Fibroblast of upper back skin (primary cell): Measurements from ENCODE around the gene CEACAM4.
"Not testable (repeated sequence)": the region's sequence is repeated elsewhere in the genome, so short reads cannot be mapped to it uniquely, and the experiment has no call there.

Experiments used
- DNase-seq: peaks from one replicate; pipeline ENCODE4 v3.0.0-alpha.2; 2013

The CEACAM4 gene

GRCh38 chr19:41626877-41627276 lies at the start of gene CEACAM4:
Gene CEACAM4 (minus strand): TSS chr19:41627074. CDS start chr19:41626963, 111 bp downstream.
- no peak for DNase-seq

GRCh38 chr19:41671486-41671885 lies 44.6 kb upstream of the CEACAM4 start:
- DNase-seq = no peak

- no peak for DNase-seq
Observed at GRCh38 chr19:41670755-41671154, 43.9 kb upstream of the CEACAM4 start.

DNA sequence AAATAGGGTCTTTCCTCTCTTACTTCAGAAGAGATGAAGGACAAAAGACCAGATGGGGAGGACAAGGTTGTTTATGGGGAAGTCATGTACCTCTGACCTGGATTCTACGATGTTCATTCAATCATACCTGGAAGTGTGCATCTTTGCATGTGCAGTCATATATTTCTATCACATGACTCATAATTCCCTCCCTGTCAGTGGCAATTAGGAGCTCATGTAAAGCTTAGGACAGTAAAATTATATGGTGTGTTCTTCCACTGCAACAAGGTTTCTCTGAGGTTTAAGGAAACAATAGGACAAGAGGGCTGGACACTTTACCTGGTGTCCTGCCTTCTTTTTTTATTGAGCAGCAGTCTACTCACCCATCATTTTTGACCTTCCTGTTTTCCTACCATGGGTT lies 41.4 kb upstream of the CEACAM4 start:
- DNase-seq = no peak

GRCh38 chr19:41666075-41666474 lies 39.2 kb upstream of the CEACAM4 start:
- DNase-seq = no peak

GRCh38 chr19:41657157-41657556 lies 30.3 kb upstream of the CEACAM4 start:
- no peak for DNase-seq

GRCh38 chr19:41656756-41657155 lies 29.9 kb upstream of the CEACAM4 start:
- not testable (repeated sequence) for DNase-seq

DNA sequence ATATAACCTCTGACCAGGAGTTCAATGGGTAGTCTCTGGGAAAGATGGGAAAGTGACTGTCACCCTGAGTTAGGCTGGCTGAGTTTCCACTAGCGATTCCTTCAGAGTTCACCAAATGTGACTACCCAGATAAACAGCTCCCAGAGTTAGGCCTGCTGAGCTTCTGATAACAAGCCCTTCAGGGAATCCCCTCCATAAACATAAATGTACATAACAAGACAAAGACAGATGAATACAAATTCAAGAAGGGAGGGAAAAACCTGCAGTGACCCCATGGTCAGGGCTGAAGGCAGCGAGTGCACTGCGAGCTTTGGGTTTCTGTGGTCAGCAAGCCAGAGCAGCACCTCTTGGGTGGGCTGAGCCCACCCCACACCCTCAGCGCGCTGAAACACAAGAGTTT lies 25.4 kb upstream of the CEACAM4 start:
- no peak for DNase-seq

DNA sequence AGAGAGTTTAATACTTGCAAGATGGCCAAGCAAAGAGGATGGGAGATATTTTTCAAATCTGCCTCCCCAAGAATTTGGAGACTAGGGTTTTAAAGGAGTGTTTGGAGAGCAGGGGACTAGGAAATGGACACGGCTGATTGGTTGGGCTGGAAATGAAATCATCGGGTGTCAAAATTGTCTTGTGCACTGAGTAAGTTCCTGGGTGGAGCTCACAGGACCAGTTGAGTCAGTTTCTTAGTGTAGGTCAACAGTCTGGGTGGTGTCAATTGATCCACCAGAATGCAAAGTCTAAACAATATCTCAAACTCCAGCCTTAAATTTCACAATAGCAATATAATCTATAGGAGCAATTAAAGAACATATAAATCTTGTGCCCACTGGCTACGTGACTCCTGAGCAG lies 23.0 kb upstream of the CEACAM4 start:
- DNase-seq = no peak

DNA sequence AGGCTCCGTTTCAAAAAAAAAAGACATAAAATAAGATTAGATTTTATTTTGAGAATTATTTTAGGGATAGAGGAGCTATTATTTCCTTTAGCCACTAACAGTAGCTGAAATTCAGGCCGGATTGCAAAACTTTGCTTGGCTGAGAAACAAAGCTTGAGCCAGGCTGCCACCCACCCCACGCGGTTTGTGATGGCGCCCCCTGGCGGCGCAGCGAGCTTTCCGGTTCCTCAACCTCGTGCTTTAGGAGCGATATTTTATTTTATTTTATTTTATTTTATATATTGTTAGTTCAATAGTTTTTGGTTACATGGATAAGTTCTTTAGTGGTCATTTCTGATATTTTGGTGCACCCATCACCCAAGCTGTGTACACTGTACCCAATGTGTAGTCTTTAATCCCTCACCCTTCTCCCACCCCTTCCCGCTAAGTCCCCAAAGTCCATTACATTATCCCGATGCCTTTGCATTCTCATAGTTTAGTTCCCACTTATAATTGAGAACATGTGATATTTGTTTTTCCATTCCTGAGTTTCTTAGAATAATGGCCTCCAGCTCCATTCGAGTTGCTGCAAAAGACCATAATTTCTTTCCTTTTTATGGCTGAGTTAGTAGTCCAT lies 19.8 kb upstream of the CEACAM4 start:
- no peak for DNase-seq

DNA sequence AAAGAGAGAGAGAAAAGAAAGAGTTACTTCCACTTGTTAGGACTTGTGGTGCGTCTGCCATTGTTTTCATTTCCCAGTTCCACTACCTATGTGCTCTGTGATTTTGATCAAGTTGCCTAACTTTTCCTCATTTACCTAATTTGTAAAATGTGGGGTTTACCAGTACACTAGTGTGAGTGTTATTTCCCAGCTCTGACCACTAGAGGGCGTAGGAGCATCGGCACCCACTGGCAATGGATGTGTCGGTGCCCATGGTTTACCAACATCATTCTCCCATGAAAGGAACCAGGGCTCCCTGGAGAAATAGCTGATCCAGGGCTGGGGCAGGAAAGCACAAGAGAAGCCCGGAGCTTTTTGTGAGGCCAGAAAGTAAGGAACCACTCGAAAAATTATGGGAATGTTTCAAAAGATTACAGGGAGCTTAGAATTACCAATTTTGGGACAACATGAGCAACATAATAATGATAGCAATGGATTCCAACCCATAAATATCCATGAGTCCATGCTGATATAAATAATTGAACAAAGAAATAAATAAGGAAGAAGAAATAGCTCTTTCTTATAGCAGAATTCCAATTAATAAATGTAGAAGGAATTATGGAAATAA lies 15.1 kb upstream of the CEACAM4 start:
- DNase-seq = peak; percentile 34

DNA sequence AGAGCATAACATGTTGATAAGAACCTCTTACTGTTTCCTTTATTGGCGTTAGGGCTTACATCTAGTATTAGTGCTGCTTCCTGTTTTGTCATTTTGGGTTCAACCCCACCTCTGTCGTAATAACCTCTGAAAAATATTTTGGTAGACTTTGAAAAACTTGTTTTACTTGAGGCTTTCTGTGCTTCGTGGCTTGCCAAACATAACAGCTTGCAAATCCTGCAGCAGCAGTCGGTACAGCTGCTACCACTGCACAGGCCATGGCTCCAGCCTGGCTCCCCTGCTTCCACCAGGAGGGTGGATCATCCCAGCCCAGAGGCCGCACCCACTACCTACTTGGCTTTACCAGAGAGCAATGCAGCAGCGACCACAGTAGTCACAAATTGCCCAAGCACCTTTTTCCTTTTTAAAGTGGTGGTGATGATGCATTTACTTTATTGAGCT lies 11.8 kb upstream of the CEACAM4 start:
- DNase-seq = no peak

DNA sequence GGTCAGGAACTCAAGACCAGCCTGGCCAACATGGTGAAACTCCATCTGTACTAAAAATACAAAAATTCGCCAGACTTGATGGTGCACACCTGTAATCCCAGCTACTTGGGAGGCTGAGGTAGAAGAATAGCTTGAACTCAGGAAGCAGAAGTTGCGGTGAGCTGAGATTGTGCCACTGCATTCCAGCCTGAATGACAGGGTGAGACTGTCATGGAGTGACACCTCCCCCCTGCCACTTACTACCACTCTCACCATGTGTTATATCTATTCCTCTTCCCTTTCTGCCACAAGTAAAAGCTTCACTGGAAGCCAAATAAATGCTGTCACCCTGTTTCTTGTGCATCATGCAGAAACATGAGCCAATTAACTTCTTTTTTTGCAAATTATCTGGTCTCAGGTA lies 10.6 kb upstream of the CEACAM4 start:
- no peak for DNase-seq

DNA sequence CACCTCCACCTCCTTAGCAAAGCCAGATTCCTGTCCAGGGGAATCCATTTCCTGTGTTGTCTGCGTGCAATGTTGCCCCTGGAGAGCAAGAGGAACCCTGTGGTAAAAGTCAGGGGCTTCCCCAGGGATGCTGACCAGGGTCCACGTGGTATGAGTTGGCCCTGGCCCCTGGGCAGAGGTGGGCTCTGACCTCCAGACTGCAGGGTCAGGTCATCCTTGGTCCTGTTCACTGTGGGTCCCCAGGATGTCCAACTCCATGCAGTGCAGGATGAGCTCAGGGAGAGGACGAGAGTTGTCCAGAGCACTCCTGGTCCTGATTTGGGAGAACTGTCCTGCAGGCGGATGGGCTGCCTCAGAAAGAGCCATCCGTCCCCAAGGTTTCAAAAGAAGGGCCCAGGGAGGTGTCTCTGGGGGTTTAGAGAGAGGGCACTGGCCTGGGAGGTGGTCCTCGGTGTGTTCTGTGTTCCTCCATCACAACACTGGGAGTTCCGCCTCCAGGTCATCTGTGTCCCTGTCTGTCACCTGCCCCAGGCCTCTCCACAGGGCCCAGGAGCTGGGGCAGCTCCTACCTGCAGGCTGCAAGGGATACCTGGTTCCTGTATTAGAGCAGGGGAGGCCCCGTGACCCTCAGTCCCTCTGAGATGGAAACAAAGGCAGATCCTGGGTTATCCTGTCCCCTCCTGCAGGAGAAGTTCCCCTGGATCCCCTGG lies 1.2 kb upstream of the CEACAM4 start:
- no peak for DNase-seq

DNA sequence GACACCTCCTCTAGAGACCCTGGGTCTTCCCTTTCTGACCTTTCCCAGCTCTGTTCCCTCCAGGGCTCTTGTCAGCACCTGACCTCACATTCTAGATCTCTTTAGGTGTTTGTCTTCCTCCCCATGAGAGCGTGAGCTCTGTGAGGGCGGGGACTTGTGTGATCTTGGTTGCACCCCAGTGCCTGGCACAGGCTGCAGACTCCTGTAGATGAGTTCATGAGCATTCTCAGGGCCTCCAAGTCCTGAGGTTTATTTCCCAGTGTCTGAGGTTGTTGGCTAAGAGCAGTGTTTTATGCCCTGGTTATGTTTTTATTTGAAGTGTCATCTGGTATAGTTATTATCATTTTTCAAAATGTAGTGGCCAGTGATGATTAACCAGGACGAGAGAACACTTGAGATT lies 596 bp downstream of the CEACAM4 start:
- DNase-seq = no peak

DNA sequence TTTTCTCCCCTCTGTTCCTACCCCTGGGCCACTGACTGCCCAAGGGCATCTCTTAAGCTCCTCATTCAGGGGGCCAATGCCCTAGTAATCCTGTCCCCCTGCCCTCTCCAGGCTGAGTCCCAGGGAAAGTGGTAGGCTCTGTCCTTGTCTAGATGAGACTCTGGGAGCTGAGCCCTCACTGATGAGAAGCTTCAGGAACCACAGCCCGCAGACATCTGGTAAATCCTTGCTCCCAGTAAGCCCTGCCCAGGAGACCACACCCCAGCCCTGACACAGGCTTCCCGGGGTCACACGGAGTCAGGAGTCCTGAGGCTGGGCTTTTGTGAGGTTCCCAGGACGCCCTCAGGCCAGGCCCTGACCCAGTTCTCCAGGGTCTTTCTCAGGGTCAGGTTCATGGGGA lies 1.9 kb downstream of the CEACAM4 start:
- no peak for DNase-seq

GRCh38 chr19:41624515-41624914 lies 2.4 kb downstream of the CEACAM4 start:
- DNase-seq = no peak

GRCh38 chr19:41623360-41623759 lies 3.5 kb downstream of the CEACAM4 start:
- DNase-seq = no peak

GRCh38 chr19:41621654-41622053 lies 5.2 kb downstream of the CEACAM4 start:
- DNase-seq = no peak

- DNase-seq = no peak
Observed at GRCh38 chr19:41621226-41621625, 5.6 kb downstream of the CEACAM4 start.

GRCh38 chr19:41620171-41620570 lies 6.7 kb downstream of the CEACAM4 start:
- no peak for DNase-seq

DNA sequence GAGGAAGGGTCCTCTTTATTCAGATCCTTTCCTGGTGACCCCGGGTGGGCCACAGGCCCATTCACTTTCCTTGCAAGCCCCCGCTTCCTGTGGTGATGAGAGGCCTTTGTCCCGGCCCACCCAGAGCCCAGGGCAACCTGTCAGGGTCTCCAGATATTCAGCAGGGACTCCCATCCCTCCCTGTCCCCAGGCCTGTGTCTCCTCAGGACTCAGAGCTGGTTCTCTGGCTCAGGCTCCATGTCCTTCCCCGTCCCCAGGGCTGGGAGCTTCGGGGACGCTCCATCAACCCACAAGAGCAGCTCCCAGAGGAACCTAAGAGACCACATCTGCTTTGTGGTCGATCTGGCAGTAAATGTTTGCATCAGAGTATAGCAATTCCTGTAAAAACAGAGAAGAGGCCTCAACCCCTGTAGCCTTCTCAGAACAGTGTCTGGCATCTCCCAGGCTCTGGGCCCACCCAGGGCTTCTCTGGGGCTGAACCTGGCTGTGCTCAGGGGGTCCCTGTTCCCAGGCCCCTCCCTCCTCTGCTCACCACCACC lies 7.8 kb downstream of the CEACAM4 start:
- DNase-seq = no peak

DNA sequence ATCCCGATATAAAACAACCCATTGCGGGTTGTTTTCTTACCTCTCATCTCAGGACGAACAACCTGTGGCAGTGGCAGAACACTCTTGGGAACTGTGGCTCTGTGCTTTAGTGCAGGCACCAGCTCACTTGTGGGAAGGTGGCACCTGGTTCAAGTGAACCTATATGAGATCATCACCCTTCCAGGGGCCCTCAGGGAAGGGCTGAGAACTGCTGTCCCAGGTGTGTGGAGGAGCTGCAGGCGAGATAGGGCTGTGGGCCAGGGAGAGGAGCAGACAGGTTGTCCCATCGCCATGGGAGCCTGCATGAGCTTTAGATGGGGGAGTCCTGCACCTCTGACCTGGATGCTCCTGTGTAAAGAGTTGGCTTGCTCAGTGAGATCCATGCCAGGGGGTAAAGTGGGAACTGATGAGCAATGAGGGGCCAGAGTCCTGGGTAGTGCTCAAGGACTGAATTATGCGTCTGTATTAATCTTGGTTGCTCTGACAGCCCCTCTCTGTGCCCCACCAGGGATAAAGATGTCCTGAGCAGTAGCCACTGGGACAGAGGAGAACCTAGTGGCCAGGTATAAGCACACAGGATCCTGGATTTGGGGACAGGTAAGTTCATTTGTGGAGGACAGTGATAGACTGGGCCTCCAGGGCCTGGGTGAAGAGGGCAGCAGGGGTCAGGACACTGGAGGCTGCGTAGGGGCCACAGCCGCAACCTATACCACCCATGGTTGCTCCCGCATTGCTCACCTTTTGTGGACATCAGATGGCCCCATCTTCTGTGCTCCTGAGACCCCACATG lies 8.7 kb downstream of the CEACAM4 start:
- DNase-seq = no peak
